GM12801 (cell line): ENCODE results near the gene MARK3.

ENCODE experiments used
- CTCF ChIP-seq: IDR thresholded peaks from one replicate; pipeline ENCODE4 v1.5.1; 2011; ENCODE audit warnings: control low read depth; ENCODE audit not compliant: insufficient read length; ENCODE audit errors: extremely low read depth

MARK3 gene

GRCh38 chr14:103400537-103400936 lies 15.3 kb downstream of the MARK3 start:
- no peak for TF ChIP-seq CTCF

GRCh38 chr14:103401223-103402214 lies 16.3 kb downstream of the MARK3 start:
- no peak for TF ChIP-seq CTCF

- TF ChIP-seq CTCF = no peak
Observed at GRCh38 chr14:103402695-103403094, 17.5 kb downstream of the MARK3 start.

- no peak for TF ChIP-seq CTCF
Observed at GRCh38 chr14:103404032-103404918, 19.1 kb downstream of the MARK3 start.

GRCh38 chr14:103404920-103405319 lies 19.7 kb downstream of the MARK3 start:
- TF ChIP-seq CTCF = no peak

GRCh38 chr14:103408491-103409155 lies 23.4 kb downstream of the MARK3 start:
- TF ChIP-seq CTCF = no peak

- no peak for TF ChIP-seq CTCF
Observed at GRCh38 chr14:103416916-103417315, 31.7 kb downstream of the MARK3 start.
